ENCODE results near the gene OCA2.

OCA2 gene

GRCh38 chr15:28014623-28015200, 84.4 kb downstream of the OCA2 start:
- Histone ChIP-seq H3K9ac (ENCODE audit: low read length) (no peak overlapping the region), H3K4me1 (ENCODE audit: insufficient read depth, low read length, severe bottlenecking) (no peaks in the 10 kb centered on the region), H4K20me1 (ENCODE audit: insufficient read depth, low read length) (no peaks in the 10 kb centered on the region), H3K4me3 (ENCODE audit: low read depth, low read length, poor library complexity, severe bottlenecking) (no peak overlapping the region), H3K4me2 (ENCODE audit: low read length) (no peak overlapping the region), H3K79me2 (ENCODE audit: insufficient read depth, low read length) (no peaks in the 10 kb centered on the region), H3K36me3 (ENCODE audit: insufficient read depth, low read length) (no peaks in the 10 kb centered on the region), H3K9me2 (ENCODE audit: low read depth, low read length) (no peaks in the 10 kb centered on the region), H3K9me3 (ENCODE audit: low read length) (no peaks in the 10 kb centered on the region), H3K27ac (ENCODE audit: low read depth, low read length, poor library complexity, severe bottlenecking) (no peak overlapping the region), H2AFZ (ENCODE audit: low read length) (no peak overlapping the region), H3K27me3 (ENCODE audit: insufficient read depth, low read length) (peaks cover 4% of the 10 kb centered on the region; the same call in 1 of the 2 replicates), H3F3A (ENCODE audit: insufficient read depth, low read length) (no peaks in the 10 kb centered on the region)
- no peak for TF ChIP-seq CTCF (IDR thresholded peaks at IDR 0.05; ENCODE audit: low read length)
- TF ChIP-seq EZH2 (IDR thresholded peaks at IDR 0.05; ENCODE audit: borderline replicate concordance, low read length) = no peak

- no peak for TF ChIP-seq EZH2 (IDR thresholded peaks at IDR 0.05; ENCODE audit: borderline replicate concordance, low read length)
- TF ChIP-seq CTCF (IDR thresholded peaks at IDR 0.05; ENCODE audit: low read length) = no peak
Observed at GRCh38 chr15:28013976-28014375, 85.1 kb downstream of the OCA2 start.

GRCh38 chr15:28013480-28013879, 85.6 kb downstream of the OCA2 start:
- no peak for TF ChIP-seq EZH2 (IDR thresholded peaks at IDR 0.05; ENCODE audit: borderline replicate concordance, low read length)
- TF ChIP-seq CTCF (IDR thresholded peaks at IDR 0.05; ENCODE audit: low read length) = no peak
- Histone ChIP-seq H3K27ac (ENCODE audit: low read depth, low read length, poor library complexity, severe bottlenecking) (no peak overlapping the region), H4K20me1 (ENCODE audit: insufficient read depth, low read length) (no peaks in the 10 kb centered on the region), H3K79me2 (ENCODE audit: insufficient read depth, low read length) (no peaks in the 10 kb centered on the region), H3K4me3 (ENCODE audit: low read depth, low read length, poor library complexity, severe bottlenecking) (no peak overlapping the region), H3K4me2 (ENCODE audit: low read length) (no peak overlapping the region), H3K9me3 (ENCODE audit: low read length) (no peaks in the 10 kb centered on the region), H3K36me3 (ENCODE audit: insufficient read depth, low read length) (no peaks in the 10 kb centered on the region), H2AFZ (ENCODE audit: low read length) (no peak overlapping the region), H3K27me3 (ENCODE audit: insufficient read depth, low read length) (peaks cover 4% of the 10 kb centered on the region; the same call in 1 of the 2 replicates), H3K9ac (ENCODE audit: low read length) (no peak overlapping the region), H3K9me2 (ENCODE audit: low read depth, low read length) (no peaks in the 10 kb centered on the region), H3F3A (ENCODE audit: insufficient read depth, low read length) (no peaks in the 10 kb centered on the region), H3K4me1 (ENCODE audit: insufficient read depth, low read length, severe bottlenecking) (no peaks in the 10 kb centered on the region)

More at GRCh38 chr15:28013976-28014375, 85.1 kb downstream of the OCA2 start:
- Histone ChIP-seq H3K4me2 (ENCODE audit: low read length) (no peak overlapping the region), H3F3A (ENCODE audit: insufficient read depth, low read length) (no peaks in the 10 kb centered on the region), H3K79me2 (ENCODE audit: insufficient read depth, low read length) (no peaks in the 10 kb centered on the region), H3K36me3 (ENCODE audit: insufficient read depth, low read length) (no peaks in the 10 kb centered on the region), H3K27me3 (ENCODE audit: insufficient read depth, low read length) (peaks cover 4% of the 10 kb centered on the region; the same call in 1 of the 2 replicates), H3K9me2 (ENCODE audit: low read depth, low read length) (no peaks in the 10 kb centered on the region), H3K4me1 (ENCODE audit: insufficient read depth, low read length, severe bottlenecking) (no peaks in the 10 kb centered on the region), H2AFZ (ENCODE audit: low read length) (no peak overlapping the region), H3K9ac (ENCODE audit: low read length) (no peak overlapping the region), H4K20me1 (ENCODE audit: insufficient read depth, low read length) (no peaks in the 10 kb centered on the region), H3K9me3 (ENCODE audit: low read length) (no peaks in the 10 kb centered on the region), H3K4me3 (ENCODE audit: low read depth, low read length, poor library complexity, severe bottlenecking) (no peak overlapping the region), H3K27ac (ENCODE audit: low read depth, low read length, poor library complexity, severe bottlenecking) (no peak overlapping the region)
